DMS114 treated with DMSO at 0.1 percent for 48 hours (cell line): Measurements from ENCODE around the gene SERTM2.
"Not testable (repeated sequence)": the region's sequence is repeated elsewhere in the genome, so short reads cannot be mapped to it uniquely, and the experiment has no call there.

Experiments
- DNase-seq: peaks from one replicate; lab custom pipeline; 2025; ENCODE audit not compliant: unreplicated experiment; lab: John Stamatoyannopoulos, UW

The SERTM2 gene

DNA sequence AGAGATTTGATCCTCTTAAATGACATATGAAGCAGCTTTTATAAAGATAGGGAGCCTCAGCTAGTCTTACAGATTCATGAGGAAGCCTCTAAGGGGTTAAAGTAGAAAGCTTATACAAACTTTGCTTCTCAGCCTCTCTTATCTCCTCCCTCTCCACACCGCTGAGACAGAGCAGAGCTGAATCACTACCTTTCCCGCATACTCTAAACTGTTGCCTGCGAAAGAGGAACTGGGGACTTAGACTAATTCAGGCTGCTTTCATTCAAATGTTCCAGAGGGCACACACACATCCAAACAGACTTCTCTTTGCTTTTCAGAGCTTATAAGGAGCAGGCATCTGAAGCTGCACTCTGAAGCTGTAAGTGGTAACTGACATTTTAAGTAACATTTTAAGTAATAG, at the start of gene SERTM2:
Gene SERTM2, plus strand, starts transcription at position 169 of the 400 bp plus-strand sequence. CDS start 7,213 bp downstream, outside the sequence.
- no peak for DNase-seq

DNA sequence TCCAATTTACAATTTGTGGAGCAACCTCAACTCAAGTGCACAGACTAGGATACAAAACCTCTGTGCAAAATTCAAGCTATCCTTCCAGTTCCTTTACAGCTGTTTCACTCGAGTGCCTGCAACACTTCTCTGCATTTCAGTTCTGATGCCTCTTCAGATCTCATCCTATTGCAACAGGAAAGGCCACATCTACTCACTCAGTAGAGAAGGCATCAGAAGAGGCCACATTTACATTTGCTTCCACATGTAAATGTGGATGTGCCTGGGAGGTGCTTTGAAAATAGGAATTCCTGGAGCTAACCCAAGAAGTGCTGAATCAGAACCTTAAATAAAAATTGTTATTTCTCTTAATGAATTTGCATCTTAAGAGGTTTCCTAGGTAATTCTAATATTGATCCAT, 45.8 kb upstream of the SERTM2 start:
- DNase-seq: no peak

DNA sequence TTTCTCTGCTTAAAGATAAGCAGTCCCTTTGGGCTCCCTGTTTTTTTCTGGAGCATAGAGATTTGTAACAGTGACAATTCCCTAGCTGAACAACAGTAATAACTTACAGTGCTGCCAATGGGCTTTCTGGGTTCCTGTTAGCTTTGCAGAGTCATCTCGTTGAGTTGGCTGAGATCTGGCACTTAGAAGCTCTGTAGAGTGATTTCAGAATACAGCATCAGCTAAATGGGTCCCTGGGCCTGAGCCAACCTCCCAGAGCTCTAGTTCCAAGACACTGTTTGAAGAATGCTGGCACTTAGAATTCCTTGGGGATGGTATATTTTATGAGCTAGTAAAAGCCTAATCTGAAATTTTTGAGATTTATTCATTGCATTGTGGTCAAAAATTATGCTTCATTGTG, 43.5 kb upstream of the SERTM2 start:
- no peak for DNase-seq

DNA sequence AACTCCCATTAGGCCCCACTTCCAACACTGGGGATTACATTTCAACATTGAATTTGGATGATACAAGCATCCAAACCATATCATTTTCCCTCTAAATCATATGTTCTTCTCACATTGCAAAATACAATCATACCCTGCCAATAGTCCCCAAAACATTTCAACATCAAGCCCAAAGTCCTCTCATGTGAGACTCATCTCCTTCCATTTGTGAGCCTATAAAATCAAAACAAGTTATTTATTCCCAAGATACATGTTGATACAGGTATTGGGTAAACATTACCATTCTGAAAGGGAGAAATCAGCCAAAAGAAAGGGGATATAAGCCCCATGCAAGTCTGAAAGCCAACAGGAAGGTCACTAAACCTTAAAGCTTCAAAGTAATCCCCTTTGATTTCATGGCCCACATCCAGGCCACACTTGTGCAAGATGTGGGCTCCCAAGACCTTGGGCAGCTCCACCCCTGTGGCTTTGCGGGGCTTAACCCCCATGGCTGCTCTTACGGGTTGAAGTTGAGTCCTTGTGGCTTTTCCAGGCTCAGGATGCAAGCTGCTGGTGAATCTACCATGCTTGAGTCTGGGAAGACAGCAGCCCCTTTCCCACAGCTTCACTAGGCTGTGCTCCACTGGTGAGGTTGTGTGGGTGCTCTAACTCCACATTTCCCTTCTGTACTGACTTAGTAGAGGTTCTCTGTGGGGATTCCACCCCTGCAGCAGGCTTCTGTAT, 40.6 kb upstream of the SERTM2 start:
- no peak for DNase-seq

DNA sequence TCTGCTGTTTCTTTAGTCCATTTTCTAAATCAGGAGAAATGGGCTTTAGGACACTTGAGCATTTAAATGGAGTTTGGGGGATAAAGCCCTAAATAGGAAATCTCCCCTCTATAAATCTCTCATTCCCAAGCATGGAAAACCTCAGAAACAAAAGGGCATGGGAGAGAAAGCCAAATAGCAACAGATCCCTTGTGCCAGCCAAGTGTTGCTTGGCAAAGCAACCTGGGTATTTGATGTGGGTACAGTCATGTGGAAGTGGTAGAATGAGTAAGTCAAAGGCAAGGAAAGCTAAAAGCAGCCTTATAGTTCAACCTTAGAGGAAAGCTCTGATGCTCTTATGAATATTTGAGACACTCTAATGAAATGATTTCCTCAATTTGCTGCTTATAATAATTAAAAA, 29.5 kb upstream of the SERTM2 start:
- no peak for DNase-seq

DNA sequence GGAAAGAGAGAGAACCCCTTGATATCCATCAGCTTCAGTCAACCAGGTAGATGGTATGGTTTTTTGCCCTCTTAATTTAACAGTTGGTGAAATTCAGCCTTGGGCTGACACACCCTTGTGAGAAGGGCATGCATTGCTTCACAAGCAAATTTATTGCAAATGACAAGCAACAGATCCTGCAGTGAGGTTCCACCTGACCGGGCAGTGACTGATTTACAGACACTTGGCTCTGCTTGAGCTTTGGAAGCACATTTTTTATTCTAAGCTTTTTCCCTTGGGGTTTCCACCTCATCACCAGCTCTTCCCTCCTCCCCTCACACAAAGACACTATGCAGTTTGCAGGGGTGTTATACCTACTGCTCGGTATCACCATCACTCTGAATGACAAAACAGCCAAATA, 28.3 kb upstream of the SERTM2 start:
- no peak for DNase-seq

DNA sequence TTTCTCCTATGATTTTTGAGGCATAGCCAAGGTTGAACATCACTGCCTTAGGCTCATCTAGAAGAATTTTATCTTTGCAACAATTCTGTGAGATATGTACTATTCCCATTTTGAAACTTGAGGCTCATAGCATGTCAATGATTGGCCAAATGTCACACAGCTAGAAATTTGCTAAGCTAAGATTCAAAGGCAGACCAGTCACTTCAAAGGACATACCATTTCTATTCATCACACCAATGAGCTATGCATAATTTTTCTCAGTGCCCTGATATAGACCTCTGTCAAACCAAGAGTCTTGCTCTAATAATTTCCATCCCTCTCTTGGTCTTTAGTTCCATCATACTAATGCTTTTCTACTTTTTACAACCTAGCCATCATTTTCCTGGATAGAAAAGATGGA, 27.6 kb upstream of the SERTM2 start:
- no peak for DNase-seq

DNA sequence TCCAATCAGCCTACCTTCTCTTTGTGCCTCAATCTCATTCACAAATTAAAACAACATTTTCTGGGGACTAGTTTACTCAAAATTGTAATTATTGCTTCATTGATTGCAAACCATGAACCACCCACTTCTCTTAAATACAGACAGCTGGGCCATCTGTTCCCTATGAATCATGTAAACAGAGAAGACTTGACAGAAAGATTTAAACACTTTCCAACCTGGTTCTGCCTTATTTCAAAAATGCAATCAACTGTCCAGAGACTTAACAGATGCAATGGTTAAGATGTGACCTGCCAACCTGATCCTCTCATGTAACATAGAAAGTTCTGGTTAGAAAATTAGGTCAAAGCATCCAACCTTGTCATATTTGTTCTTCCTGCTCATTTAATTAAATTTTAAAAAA, 20.8 kb upstream of the SERTM2 start:
- no peak for DNase-seq

DNA sequence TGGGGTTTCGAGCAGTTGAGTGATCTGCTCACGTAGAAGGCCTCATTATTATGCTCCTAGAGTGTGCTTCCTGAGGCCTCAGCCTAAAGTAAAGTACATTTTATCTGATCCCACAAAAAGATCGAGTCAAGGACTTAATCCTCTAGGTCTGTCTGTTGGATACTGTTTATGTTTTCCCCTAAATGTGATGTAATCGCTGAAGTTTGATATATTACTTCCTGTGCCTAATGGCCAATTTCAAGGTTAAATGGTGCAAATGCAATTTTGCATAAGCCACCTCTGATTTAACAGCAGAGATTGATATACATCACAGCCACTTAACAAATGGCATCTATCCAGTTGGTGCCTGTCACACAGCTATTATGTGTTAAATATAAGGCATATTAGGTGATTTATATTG, 19.4 kb upstream of the SERTM2 start:
- DNase-seq: no peak

DNA sequence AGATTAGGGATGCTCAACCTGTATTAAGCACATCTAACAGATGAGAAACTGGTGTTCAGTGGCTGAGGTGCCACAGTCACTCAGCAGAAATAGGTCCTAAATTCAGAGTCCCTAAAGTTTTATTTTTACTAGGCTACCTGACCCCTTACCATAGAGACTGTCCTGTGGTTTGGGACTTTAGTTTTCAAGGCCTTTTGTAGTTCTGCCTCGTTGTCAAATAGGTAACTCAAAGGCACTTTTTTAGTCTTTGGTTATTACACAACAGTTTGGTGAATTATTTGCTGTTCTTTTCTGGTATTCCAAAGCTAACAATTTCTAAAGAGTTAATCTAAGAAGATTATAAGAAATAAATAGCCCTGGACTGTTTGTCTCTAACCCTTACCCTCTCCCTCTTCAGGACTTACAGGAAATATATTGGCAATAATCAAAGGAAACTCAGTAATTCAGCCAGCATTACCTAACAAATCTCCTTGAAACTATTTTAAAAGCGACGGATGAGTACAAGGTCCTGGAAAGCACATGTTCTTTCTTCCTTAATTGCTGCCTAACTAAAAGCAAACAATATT, 12.8 kb upstream of the SERTM2 start:
- no peak for DNase-seq

DNA sequence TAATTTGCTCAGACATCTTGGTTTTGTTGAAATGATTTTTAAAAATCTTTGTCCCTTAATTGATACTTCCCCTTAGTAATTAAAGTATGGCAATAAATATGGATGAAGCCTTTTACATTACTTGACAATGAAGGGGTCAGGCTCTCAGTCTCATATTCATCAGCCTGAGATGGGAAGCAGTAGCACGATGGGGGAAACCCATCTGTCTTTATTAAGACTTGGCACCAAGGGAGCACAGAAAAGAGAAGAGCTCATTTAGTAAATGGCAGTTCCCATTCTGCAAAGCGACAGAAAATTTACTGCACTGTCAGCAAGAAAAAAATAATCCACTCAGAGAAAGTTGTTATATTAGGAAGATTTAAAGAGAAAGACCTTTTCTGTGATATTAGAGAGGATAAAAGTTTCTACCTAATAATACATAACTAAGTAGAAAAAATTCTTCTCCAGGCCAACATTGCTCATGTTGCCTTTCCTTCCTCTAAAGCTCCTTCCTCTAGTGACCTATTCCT, 7.9 kb upstream of the SERTM2 start:
- no peak for DNase-seq

DNA sequence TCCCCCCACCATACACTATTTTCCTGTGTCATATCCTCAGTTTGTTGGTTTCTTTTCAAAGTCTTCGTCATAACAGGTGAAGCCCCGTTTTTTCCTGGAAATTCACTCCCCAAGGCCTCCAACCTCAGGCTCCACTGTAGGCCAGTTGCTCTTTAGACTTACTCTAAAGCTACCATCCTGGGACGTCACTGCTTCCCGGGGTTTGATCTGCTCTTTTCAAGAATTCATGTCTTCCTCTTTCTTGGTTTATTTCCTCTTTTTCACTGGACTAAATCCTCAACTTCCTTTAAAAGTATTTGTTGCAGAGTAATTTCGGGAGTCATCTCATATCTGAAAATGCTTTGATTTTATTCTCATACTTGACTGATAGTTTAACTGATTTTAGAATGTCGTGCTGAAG, 6.5 kb upstream of the SERTM2 start:
- no peak for DNase-seq

DNA sequence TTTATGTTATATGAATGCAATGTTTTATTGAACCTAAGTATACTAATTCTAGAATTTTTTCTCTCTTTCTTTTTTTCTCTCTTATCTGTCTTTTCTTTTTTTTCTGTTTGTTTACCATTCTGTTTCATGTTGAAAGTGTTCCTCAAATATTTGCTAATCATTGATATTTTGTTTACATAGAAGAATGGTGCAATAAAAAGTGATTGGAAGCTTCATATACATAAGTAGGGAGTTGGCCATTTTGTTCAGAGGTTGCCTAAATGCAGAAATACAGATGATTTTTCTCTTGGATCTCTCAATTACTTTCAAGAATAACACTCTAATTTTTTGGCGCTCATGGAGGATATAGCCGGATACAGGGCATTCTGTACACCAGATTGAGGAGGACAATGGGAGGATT, 5.7 kb upstream of the SERTM2 start:
- no peak for DNase-seq

DNA sequence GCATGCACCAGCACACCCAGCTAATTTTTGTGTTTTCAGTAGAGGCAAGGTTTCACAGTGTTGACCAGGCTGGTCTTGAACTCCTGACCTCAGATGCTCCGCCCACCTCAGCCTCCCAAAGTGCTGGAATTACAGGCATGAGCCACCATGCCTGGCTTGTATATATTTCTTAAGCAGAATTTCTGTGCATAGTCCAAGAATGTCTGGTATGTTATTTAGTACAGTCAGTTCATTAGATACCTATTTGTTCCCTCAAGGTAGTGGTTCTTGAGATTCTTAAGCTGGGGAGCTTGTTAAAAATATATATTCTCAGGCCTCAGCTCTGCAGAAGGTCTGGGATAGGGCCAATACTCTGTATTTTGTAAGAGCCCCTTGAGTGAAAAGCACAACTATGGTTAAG, 4.6 kb upstream of the SERTM2 start:
- no peak for DNase-seq

DNA sequence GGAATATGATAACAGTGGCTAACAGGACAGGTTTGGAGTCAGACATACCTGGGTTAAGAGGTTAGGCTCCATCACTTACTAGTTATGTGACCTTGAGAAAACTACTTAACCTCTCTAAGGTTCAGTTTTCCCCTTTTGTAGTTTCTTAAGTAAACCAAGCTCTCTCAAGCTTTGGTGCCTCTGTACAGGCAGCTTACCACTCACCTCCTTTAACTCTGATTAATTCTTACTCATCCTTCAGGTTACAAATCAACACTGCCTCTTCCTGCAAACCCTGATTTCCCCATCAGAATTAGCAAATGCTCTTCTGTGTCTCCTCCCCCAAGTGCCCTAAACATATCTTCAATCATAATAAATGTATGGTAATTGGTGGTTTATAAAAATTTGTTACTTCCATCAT, 3.5 kb upstream of the SERTM2 start:
- DNase-seq: no peak

DNA sequence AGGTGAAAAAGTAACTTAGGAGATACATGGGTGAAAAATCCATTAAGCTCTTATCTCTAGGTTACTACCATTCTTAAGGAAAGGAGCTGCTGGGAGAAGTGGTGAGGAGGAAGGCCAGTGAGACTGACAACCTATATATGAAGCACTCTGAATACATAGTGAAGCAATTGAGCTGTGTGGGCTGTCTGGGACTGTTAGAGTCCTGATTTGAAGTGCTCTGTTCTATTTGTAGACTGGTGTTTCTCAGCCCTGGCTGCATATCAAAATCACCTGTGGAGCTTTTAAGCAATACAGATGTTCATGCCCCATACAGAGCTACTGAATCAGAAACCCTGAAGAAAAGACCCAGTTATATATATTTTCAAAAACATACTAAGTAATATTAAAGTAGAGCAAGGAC, 3.9 kb downstream of the SERTM2 start:
- DNase-seq: no peak

DNA sequence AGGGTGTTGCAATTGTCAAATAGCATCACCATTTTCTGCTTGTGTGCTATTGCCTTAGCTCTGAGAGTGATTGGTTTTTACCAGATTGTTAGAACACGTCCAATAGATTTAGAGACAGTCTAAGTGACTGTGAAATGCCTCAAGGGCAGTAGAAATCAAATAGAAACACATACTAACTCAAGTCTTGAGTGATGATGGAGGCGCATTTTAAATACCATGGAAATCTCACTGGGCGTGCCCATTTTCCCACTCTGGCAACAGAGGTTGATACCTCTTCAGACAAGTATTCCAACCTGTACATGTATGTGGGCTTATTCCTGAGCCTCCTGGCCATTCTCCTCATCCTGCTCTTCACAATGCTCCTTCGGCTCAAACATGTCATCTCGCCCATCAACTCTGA, 7.2 kb downstream of the SERTM2 start:
- no peak for DNase-seq

DNA sequence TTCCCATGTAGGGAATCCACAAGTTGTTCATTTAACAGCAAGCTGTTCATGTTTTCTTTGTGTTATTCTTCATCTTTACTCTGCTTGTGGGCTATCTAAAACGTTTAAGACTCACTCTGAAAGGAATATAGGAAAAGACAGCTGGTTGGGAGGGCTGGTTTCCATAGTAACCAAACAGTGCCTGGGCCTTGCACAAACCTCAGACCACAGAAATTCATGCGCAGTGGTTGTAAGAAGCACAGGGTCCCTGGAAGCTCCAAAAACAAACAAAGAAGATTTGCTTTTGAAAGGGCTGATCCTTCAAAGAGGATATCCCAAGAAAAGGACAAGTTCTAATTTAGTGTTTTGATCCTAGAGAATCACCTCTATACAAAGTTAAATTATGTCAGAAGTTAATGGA, 7.8 kb downstream of the SERTM2 start:
- DNase-seq: no peak

DNA sequence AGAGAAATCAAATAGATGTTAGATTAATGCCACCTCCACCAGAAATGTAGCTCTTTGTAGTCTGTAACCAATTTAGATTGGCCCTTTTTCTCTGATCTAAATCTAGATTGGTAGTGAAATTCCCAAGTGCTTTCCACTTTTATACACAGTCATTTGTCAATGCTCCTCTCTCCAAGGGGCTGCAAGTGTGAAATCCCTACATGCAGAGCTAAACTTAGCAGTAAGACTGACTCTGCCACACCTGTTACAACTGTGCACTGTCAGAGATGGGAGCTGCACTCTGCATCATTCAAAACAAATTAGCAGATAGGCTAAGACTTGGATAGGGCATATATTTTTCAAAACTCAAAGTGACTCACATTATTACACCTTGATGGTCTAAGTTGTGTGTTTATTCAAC, 9.1 kb downstream of the SERTM2 start:
- no peak for DNase-seq

DNA sequence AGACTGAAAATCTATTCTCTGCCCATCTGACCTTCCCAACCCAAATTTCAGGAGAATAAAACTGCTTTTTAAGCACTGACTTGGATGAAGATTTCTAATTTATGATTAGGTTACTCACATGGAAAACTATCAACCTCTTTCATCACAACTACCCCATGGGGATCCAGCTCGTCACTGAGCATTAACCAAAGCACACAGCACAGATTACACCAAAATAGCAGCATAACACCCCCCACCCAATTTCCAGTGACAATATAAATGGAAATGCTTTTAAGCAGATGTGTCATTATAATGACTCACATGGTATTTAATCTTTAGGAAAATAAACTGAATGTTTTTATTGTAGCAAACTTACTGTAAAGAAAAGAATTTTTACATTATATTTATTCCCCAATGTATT, 9.7 kb downstream of the SERTM2 start:
- DNase-seq: no peak

DNA sequence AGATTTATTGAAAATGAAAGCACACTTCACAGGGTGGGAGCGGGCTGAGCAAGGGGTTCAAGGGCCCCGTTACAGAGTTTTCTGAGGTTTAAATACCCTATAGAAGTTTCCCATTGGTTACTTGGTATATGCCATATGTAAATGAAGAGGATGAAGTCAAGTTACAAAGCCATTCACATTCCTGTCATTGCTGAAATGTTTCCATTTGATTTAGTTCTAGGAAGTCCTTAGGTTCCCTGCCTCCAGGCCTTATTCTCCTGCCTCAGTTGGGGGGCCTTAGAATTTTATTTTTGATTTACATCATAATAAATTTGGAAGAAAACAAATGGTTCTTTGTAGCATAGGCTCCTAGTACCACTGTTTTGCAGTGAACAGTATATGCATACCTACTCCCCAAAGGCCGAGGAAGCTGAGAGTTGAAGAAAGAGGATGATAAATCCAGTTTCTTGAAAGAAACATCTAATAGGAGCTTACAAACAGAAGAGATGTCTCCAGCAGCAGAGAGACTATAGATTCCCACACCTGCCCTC, 31.8 kb downstream of the SERTM2 start:
- DNase-seq: no peak

DNA sequence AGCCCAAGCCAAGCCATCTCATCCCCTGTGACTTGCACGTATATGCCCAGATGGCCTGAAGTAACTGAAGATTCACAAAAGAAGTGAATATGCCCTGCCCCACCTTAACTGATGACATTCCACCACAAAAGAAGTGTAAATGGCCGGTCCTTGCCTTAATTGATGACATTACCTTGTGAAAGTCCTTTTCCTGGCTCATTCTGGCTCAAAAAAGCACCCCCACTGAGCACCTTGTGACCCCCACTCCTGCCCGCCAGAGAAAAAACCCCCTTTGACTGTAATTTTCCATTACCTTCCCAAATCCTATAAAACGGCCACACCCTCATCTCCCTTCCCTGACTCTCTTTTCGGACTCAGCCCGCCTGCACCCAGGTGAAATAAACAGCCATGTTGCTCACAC, 37.8 kb downstream of the SERTM2 start:
- not testable (repeated sequence) for DNase-seq
